NCI-H1092 (cell line): Measurements from ENCODE around the gene MEDAG.

Experiments
- DNase-seq: peaks from one replicate; lab custom pipeline; 2025; lab: John Stamatoyannopoulos, UW

The MEDAG gene

GRCh38 chr13:30957258-30957943 is 51.3 kb downstream of the MEDAG start:
- DNase-seq = no peak

GRCh38 chr13:30959678-30960077 is 53.6 kb downstream of the MEDAG start:
- no peak for DNase-seq

GRCh38 chr13:30963791-30964190 is 57.7 kb downstream of the MEDAG start:
- DNase-seq = no peak

- no peak for DNase-seq
Observed at GRCh38 chr13:30965380-30965779, 59.3 kb downstream of the MEDAG start.

GRCh38 chr13:30966101-30966500 is 60.0 kb downstream of the MEDAG start:
- no peak for DNase-seq

- no peak for DNase-seq
Observed at GRCh38 chr13:30968846-30969245, 62.8 kb downstream of the MEDAG start.

- no peak for DNase-seq
Observed at GRCh38 chr13:30971575-30971974, 65.5 kb downstream of the MEDAG start.

- DNase-seq = no peak
Observed at GRCh38 chr13:30972888-30973377, 66.9 kb downstream of the MEDAG start.

GRCh38 chr13:30974350-30974749 is 68.3 kb downstream of the MEDAG start:
- DNase-seq = no peak
